Cardiac muscle cell (in vitro differentiated cells and primary cell): Measurements from ENCODE around the gene SUN1. TPM values are rescaled to one million over a fixed set of nuclear protein-coding genes. Genes with fewer than 3 reads are reported as not detected.

Source experiments
- DNase-seq, 2 donors: peaks; one replicate each; pipeline versions ENCODE4 v3.0.0 to v3.0.0-alpha.2; 2010 to 2017; ENCODE audit warnings: low read depth in 1 of 2, low spot score in 1 of 2
- H3K27ac ChIP-seq: fragments of 200-600 bp; sonication (generic); 2 replicates; pipeline ENCODE4 v1.5.1; 2016
- H3K27me3 ChIP-seq: fragments of 200-600 bp; sonication (generic); 2 replicates; pipeline ENCODE4 v1.6.0; 2016; ENCODE audit warnings: control low read depth
- H3K36me3 ChIP-seq: fragments of 200-600 bp; sonication (generic); 2 replicates; pipeline ENCODE4 v1.5.1; 2016; ENCODE audit warnings: control low read depth
- H3K4me1 ChIP-seq: fragments of 200-600 bp; sonication (generic); 2 replicates; pipeline ENCODE4 v1.8.1; 2017; ENCODE audit warnings: low read depth, mild to moderate bottlenecking, mixed run types
- H3K4me3 ChIP-seq: fragments of 200-600 bp; sonication (generic); 2 replicates; pipeline ENCODE4 v1.5.1; 2016; ENCODE audit warnings: mild to moderate bottlenecking
- H3K9me3 ChIP-seq: fragments of 200-600 bp; sonication (generic); 2 replicates; pipeline ENCODE4 v1.5.1; 2017; ENCODE audit warnings: low read depth, mild to moderate bottlenecking, control low read depth
- polyA plus RNA-seq: library from polyadenylated mRNA; unstranded; fragments of >200 nt; fragmentation: Nextera tagmentation; extraction: Ambion mirVana; gene quantifications from 2 replicates; pipeline ENCODE4 v1.2.1, GENCODE V29; 2016
- total RNA-seq: library from RNA; depleted of rRNA; stranded (reverse); fragments of >200 nt; gene quantifications from 2 replicates; pipeline ENCODE4 v1.2.3, GENCODE V29; 2016
- TF ChIP-seq, protein P1 (sequence below): IDR thresholded peaks from 2 replicates; pipeline ENCODE4 v1.5.1; 2012; ENCODE audit warnings: low read depth, mild to moderate bottlenecking, low read length

SUN1 gene
- total and polyA plus RNA-seq, 2 experiments from 2014 or later = 172 to 188 TPM

DNA sequence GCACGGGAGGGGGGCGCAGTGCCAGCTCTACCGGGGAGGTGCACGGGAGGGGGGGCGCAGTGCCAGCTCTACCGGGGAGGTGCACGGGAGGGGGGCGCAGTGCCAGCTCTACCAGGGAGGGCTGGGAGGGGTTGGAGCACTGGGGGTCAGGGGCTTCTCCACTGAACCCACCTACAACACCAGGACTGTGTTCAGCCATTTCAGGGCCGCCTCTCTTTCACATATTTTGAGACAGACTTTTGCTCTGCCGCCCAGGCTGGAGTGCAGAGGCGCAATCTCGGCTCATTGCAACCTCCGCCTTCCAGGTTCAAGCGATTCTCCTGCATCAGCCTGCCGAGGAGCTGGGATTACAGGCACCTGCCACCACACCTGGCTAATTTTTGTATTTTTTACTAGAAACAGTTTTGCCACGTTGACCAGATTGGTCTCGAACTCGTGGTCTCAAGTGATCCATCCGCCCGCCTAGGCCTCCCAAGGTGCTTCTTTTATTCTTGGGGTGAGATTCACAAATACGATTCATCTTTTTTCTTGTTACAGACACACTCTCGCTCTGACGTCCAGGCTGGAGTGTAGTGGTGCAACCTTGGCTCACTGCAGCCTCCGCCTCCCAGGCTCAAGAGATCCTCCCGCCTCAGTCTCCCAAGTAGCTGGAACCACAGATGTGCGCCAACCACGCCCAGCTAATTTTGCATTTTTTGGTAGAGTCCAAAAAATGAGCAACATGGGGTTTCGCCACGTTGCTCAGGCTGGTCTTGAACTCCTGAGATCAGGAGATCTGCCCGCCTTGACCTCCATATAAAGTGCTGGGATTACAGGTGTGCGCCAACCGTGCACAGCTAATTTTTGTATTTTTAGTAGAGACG is 85.2 kb downstream of the SUN1 start:
- TF ChIP-seq, protein P1, sequence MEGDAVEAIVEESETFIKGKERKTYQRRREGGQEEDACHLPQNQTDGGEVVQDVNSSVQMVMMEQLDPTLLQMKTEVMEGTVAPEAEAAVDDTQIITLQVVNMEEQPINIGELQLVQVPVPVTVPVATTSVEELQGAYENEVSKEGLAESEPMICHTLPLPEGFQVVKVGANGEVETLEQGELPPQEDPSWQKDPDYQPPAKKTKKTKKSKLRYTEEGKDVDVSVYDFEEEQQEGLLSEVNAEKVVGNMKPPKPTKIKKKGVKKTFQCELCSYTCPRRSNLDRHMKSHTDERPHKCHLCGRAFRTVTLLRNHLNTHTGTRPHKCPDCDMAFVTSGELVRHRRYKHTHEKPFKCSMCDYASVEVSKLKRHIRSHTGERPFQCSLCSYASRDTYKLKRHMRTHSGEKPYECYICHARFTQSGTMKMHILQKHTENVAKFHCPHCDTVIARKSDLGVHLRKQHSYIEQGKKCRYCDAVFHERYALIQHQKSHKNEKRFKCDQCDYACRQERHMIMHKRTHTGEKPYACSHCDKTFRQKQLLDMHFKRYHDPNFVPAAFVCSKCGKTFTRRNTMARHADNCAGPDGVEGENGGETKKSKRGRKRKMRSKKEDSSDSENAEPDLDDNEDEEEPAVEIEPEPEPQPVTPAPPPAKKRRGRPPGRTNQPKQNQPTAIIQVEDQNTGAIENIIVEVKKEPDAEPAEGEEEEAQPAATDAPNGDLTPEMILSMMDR = no peak
- Histone ChIP-seq H3K27ac (no peak overlapping the region), H3K9me3 (no peaks in the 10 kb centered on the region), H3K27me3 (no peaks in the 10 kb centered on the region), H3K4me3 (no peak overlapping the region), H3K4me1 (no peaks in the 10 kb centered on the region), H3K36me3 (no peaks in the 10 kb centered on the region)
- DNase-seq = no peak

DNA sequence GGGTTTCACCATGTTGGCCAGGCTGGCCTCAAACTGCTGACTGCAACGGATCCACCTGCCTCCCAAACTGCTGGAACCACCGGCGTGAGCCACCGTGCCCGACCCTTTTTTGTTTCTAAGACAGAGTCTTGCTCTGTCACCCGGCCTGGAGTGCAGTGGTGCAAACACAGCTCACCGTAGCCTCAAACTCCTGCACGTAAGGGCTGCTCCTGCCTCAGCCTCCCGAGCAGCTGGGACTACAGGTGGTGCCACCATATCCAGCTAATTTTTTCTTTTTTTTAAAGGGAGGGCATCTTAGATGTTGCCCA is 85.8 kb downstream of the SUN1 start:
- no peaks in the 10 kb centered on the region for H3K36me3 ChIP-seq
- no peak for DNase-seq
- no peak overlapping the region for H3K27ac ChIP-seq
- TF ChIP-seq, protein P1 = no peak
- no peaks in the 10 kb centered on the region for H3K9me3 ChIP-seq
- no peaks in the 10 kb centered on the region for H3K27me3 ChIP-seq
- no peak overlapping the region for H3K4me3 ChIP-seq
- no peaks in the 10 kb centered on the region for H3K4me1 ChIP-seq

DNA sequence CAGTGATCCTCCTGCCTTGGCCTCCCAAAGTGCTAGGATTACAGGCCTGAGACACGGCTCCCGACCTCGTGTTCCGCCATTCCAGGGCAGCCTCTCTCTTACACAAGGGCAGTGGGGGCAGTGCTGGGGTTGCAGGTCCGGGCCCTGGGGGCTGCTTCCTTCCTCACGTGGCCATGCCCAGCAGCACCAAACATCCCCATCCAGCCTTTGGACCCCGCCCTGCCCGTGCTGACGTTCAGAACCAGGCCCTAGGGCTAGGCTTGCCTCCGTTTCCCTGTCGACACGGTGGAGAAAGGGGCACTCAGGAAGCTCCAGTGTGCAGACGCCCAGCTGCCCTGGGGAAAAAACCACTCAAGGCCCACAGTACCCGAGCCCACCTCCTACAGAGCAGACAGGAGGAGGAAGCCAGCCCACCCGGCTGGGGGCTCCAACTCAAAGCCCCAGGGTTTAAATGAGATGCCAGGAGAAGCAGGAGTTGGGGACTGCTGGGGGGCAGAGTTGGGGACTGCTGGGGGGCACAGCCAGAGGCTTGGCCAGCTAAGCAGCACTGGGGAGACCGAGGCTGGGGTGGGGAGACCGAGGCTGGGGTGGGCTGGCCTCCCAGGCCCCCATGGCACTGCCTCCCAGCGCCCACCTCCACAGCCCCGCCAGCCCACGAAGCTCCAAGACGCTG is 86.3 kb downstream of the SUN1 start:
- DNase-seq = no peak
- no peaks in the 10 kb centered on the region for H3K27me3 ChIP-seq
- no peak overlapping the region for H3K27ac ChIP-seq
- no peaks in the 10 kb centered on the region for H3K36me3 ChIP-seq
- TF ChIP-seq, protein P1 = no peak
- no peak overlapping the region for H3K4me3 ChIP-seq
- H3K4me1 ChIP-seq = no peaks in the 10 kb centered on the region
- H3K9me3 ChIP-seq = no peaks in the 10 kb centered on the region

DNA sequence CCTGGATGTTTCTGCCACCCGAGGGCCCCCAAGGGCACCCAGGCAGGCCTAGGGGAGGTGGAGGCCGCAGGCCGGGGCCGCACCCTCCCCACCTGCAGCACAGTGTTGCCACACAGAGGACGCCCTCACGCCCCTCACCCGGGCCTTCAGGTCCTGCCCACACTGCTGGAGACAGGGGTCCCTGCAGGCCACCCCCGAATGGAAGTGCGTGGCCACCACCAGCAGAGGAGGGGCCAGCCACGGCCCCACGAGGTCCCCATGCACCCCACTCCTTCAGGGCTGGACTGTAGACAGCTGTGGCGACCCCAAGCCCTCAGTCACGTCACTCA is 86.8 kb downstream of the SUN1 start:
- no peak for DNase-seq
- H3K27me3 ChIP-seq = no peaks in the 10 kb centered on the region
- H3K9me3 ChIP-seq = no peaks in the 10 kb centered on the region
- no peaks in the 10 kb centered on the region for H3K36me3 ChIP-seq
- H3K27ac ChIP-seq = no peak overlapping the region
- TF ChIP-seq, protein P1 = no peak
- H3K4me3 ChIP-seq = no peak overlapping the region
- H3K4me1 ChIP-seq = no peaks in the 10 kb centered on the region

DNA sequence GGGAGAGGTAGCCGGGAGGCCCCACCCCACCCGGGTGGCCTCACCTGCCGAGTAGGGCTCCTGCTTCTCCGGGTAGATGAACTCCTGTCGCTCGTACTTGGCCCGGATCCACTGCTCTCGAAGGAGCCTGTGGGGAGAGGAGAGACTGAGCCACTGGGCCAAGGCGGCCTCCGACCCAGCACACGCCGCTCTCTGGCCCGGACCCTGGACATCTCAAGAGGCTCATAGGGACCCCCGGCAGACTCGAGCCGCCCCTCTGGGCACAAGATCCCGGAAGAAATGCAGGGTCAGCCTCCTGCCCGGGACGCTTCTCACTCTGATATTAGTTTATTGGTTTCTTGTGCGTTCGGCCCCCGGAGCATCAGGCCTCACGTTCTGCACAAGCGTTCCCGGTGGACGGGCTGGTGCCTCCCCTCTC is 87.7 kb downstream of the SUN1 start:
- Histone ChIP-seq H3K4me1 (no peaks in the 10 kb centered on the region), H3K36me3 (no peaks in the 10 kb centered on the region), H3K27ac (no peak overlapping the region), H3K4me3 (no peak overlapping the region), H3K27me3 (no peaks in the 10 kb centered on the region), H3K9me3 (no peaks in the 10 kb centered on the region)
- DNase-seq = no peak
- TF ChIP-seq, protein P1 = no peak
